ENCODE measurements around the gene TNFRSF4.

TNFRSF4 gene

GRCh38 chr1:1217621-1218523 is 3.9 kb upstream of the TNFRSF4 start:
- Histone ChIP-seq H2AFZ (no peak overlapping the region), H3K79me2 (no peaks in the 10 kb centered on the region), H3K36me3 (ENCODE audit: control insufficient read depth, insufficient read depth, low read length) (no peaks in the 10 kb centered on the region), H3K4me2 (ENCODE audit: low read length) (no peak overlapping the region), H3K9ac (no peak overlapping the region), H3K9me3 (ENCODE audit: control insufficient read depth, low read length) (no peaks in the 10 kb centered on the region), H3K27me3 (ENCODE audit: control insufficient read depth, insufficient read depth, low read length) (no peaks in the 10 kb centered on the region), H3K4me1 (no peaks in the 10 kb centered on the region), H3K4me3 (ENCODE audit: low read depth, low read length) (no peak overlapping the region), H3K27ac (no peak overlapping the region)
- no peak for TF ChIP-seq CTCF (IDR thresholded peaks at IDR 0.05)

- TF ChIP-seq CTCF (IDR thresholded peaks at IDR 0.05) = no peak
- H3K36me3 ChIP-seq (ENCODE audit: control insufficient read depth, insufficient read depth, low read length) = no peaks in the 10 kb centered on the region
- no peaks in the 10 kb centered on the region for H3K9me3 ChIP-seq (ENCODE audit: control insufficient read depth, low read length)
- no peak overlapping the region for H3K4me2 ChIP-seq (ENCODE audit: low read length)
- no peak overlapping the region for H2AFZ ChIP-seq
- no peaks in the 10 kb centered on the region for H3K4me1 ChIP-seq
- H3K79me2 ChIP-seq = no peaks in the 10 kb centered on the region
- H3K27me3 ChIP-seq (ENCODE audit: control insufficient read depth, insufficient read depth, low read length) = no peaks in the 10 kb centered on the region
- no peak overlapping the region for H3K9ac ChIP-seq
- H3K4me3 ChIP-seq (ENCODE audit: low read depth, low read length) = no peak overlapping the region
- no peak overlapping the region for H3K27ac ChIP-seq
Measured at GRCh38 chr1:1216770-1217620, 3.0 kb upstream of the TNFRSF4 start.

GRCh38 chr1:1215881-1216605 is 2.1 kb upstream of the TNFRSF4 start:
- H3K4me3 ChIP-seq (ENCODE audit: low read depth, low read length) = no peak overlapping the region
- H3K27me3 ChIP-seq (ENCODE audit: control insufficient read depth, insufficient read depth, low read length) = no peaks in the 10 kb centered on the region
- H3K4me2 ChIP-seq (ENCODE audit: low read length) = no peak overlapping the region
- no peaks in the 10 kb centered on the region for H3K36me3 ChIP-seq (ENCODE audit: control insufficient read depth, insufficient read depth, low read length)
- no peak overlapping the region for H3K27ac ChIP-seq
- no peaks in the 10 kb centered on the region for H3K9me3 ChIP-seq (ENCODE audit: control insufficient read depth, low read length)
- no peak for TF ChIP-seq CTCF (IDR thresholded peaks at IDR 0.05)
- no peaks in the 10 kb centered on the region for H3K79me2 ChIP-seq
- no peaks in the 10 kb centered on the region for H3K4me1 ChIP-seq
- H2AFZ ChIP-seq = no peak overlapping the region
- H3K9ac ChIP-seq = no peak overlapping the region

GRCh38 chr1:1215080-1215676 is 1.2 kb upstream of the TNFRSF4 start:
- Histone ChIP-seq H3K36me3 (ENCODE audit: control insufficient read depth, insufficient read depth, low read length) (no peaks in the 10 kb centered on the region), H3K4me1 (no peaks in the 10 kb centered on the region), H3K9ac (no peak overlapping the region), H3K9me3 (ENCODE audit: control insufficient read depth, low read length) (no peaks in the 10 kb centered on the region), H3K79me2 (no peaks in the 10 kb centered on the region), H2AFZ (no peak overlapping the region), H3K27me3 (ENCODE audit: control insufficient read depth, insufficient read depth, low read length) (no peaks in the 10 kb centered on the region), H3K4me3 (ENCODE audit: low read depth, low read length) (no peak overlapping the region), H3K4me2 (ENCODE audit: low read length) (no peak overlapping the region), H3K27ac (no peak overlapping the region)
- no peak for TF ChIP-seq CTCF (IDR thresholded peaks at IDR 0.05)
